Activated CD4-positive, alpha-beta T cell treated with anti-CD3 and anti-CD28 coated beads, Interleukin-2, Interleukin-6, amounts not matched to agents 100 ng/mL and 50 ng/mL, durations not matched to agents 16 hours and 8 hours (primary cell): ENCODE measurements around the gene LSM10.

ENCODE experiments used
- DNase-seq: peaks from one replicate; pipeline ENCODE4 v3.0.0-alpha.2; 2020

The LSM10 gene

DNA sequence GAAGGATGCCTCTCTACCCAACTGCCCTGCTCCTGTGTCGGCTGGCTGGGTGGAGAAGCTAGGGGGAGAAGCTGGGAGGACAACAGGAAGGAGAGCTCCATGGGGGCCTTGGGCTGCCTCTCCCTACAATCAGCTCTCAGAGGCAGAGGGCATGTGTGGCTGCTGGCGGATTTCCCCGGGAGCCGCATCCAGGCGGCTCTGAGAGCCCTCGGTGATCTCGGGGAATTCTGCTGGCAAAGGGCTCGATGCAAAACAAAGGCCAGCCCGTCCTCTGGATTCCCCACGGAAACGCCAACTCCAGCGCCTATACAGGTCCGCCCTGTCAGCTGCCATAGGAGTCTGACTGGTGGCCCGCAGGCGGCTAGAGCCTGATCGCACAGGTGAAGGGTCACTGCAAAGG lies 47.9 kb downstream of the LSM10 start:
- DNase-seq: no peak

DNA sequence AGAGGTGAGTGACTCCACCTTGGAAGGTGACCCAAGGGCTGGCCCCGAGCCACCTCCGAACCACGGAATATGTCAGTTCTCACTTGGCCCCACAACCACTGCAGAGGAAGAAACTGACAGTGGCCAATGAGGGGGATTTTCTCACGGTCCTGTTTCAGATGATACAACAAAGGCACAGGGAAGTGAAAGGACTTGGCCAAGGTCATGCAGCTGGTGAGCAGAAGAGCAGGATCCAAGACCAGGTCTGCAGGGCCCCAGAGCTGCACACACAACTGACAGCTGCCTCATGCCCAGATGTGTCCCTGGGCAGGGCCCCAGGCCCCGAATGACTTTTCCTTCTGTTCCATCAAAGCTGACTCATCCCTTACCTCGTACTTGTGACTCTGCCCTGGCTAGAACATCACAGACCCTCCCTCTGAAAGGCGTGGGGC lies 48.5 kb downstream of the LSM10 start:
- DNase-seq: peak; percentile 31

DNA sequence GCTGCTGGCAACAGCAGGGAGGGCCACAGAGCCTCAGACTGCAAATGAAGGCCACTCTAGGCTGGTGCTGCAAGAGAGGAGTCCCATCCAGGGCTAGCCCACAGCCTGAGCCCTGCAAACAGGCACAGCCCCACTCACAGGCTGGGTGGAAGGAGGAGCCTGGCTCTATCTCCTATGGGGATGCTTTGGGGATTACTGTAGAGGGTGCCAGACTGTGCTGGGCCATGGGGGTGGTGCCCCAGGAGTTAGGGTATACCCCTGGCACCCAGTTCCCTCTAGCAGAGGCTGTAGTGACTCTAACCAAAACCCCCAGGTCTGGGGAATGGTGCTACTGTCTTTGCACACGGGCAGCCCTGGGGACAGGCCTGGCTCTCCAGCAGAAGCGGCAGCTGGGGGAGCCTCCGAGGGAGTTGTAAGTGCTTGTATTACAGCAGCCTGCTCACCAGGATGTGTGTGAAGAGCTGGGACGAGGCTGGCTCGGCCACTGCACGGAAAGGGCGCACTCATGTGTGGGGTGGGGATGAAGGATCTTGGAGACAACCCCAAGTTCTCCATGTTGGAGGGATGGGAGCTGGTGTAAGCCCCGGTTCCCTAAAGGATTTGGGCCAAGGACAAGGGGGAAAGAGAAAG lies 50.9 kb downstream of the LSM10 start:
- DNase-seq: no peak

DNA sequence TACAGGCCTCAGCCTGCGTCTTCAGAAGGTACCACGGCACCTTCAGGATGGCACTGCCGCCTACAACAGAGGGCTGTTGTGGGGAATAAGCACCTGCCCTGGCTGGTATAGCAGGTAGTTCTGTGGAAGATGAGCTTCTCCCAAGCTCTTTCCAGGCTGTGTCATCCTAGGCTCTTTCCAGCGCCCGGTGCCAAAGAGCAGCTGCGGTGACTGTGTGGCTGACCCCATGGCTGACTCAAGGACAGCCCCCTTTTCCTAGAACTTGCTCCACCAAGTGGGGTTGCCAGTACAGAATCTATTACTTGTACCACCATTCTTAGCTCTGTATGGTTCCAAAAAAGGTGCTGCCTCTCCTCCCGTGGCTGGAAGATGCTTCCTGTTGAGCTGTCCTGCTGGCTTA lies 52.4 kb downstream of the LSM10 start:
- DNase-seq: no peak

DNA sequence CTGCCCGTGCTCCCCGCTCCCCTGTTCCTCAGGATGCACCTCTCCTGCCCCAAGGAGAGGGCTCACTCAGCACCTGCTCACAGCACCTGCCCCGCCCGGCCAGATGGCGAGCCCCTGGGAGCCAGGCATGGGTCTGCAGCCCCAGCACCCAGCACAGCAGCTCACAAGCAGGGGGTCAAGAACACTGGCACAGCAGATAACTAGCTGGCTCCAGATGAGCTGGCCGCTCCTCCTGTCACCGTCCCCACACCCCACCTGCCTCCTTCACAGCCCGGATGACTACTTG lies 53.4 kb downstream of the LSM10 start:
- DNase-seq: no peak

DNA sequence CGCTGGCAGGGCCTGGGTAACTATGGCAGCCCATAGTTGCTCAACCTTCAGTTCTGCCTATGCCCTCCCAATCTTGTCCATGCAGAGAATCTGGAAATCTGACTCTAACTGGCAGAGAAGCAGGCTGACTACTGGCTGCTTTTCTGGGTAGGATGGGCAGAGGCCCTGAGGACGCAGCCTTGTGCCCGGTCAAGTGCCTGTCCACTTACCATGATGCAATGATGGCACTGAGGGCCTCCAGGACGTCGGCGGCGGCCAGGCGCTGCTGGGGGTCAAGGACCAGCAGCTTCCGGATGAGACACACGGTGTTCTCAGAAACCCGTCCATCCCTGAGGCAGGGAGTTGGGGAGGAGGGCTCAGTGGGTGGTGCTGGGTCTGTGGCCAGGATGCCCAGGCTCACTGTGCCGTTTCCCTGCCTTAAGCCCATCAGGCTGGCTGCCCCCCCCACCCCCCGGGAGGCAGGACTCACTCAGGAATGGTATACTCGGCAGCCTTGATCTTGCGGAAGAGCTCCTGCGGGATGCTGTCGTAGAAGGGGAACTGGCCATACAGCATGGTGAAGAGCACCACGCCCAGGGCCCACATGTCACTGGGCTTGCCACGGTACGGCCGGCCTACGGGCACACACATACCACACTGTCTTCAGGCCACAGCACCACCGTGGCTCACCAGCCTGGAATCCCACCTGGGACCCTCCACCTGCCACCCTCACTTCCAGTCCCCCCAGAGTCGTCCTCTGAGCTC lies 53.9 kb downstream of the LSM10 start:
- DNase-seq: no peak
